Measurements from ENCODE around the gene SPACA4. TPM values are rescaled to one million over a fixed set of nuclear protein-coding genes. Genes with fewer than 3 reads are reported as not detected.
A peak's percentile ranks its signal among the peaks of the same experiment; 100 is the strongest.

SPACA4 gene
- total and polyA plus RNA-seq, 4 donors, result 0.18 TPM; not detected in 3

GRCh38 chr19:48633148-48634035, 26.9 kb downstream of the SPACA4 start:
- peak overlapping the region in 1 of 2 donors; percentile 20 for H3K27ac ChIP-seq (ENCODE audit: low read depth in 1 of 2, low read length in 2 of 2)
- DNase-seq (no peak), ATAC-seq (ENCODE audit: low FRiP score) (no peak)
- H3K4me1 ChIP-seq (ENCODE audit: control insufficient read depth in 1 of 2, insufficient read depth in 2 of 2, low read length in 2 of 2), result no peaks in the 10 kb centered on the region
- no peaks in the 10 kb centered on the region for H3K36me3 ChIP-seq (ENCODE audit: control insufficient read depth in 1 of 2, insufficient read depth in 2 of 2, low read length in 1 of 2)
- WGBS, 2 donors, result 70 to 71% methylated on average over 22 of the region's 22 CpGs
- H3K4me3 ChIP-seq (ENCODE audit: low read length in 2 of 2), result no peak overlapping the region
- no peaks in the 10 kb centered on the region for H3K27me3 ChIP-seq (ENCODE audit: control insufficient read depth in 1 of 2, insufficient read depth in 2 of 2, low read length in 1 of 2)
- intact Hi-C loops (cut with DNase I), result loop anchor here in 1 of 2 donors (10.0 kb wide), 1 partner anchor 1359 kb away; the partner anchor contains the start of gene INAFM1
- H3K9me3 ChIP-seq (ENCODE audit: control insufficient read depth, low read length), result no peaks in the 10 kb centered on the region

GRCh38 chr19:48634036-48634342, 27.4 kb downstream of the SPACA4 start:
- 39 to 43% methylated on average over 7 of the region's 7 CpGs for WGBS, 2 donors
- no peaks in the 10 kb centered on the region for H3K4me1 ChIP-seq (ENCODE audit: control insufficient read depth in 1 of 2, insufficient read depth in 2 of 2, low read length in 2 of 2)
- intact Hi-C loops (cut with DNase I), result loop anchor here in 1 of 2 donors (10.0 kb wide), 1 partner anchor 1359 kb away; the partner anchor contains the start of gene INAFM1

GRCh38 chr19:48634424-48635262, 28.1 kb downstream of the SPACA4 start:
- ATAC-seq (ENCODE audit: low FRiP score) (peak; percentile 73), DNase-seq (peak; percentile 98)
- Histone ChIP-seq H3K4me1 (ENCODE audit: control insufficient read depth in 1 of 2, insufficient read depth in 2 of 2, low read length in 2 of 2) (no peaks in the 10 kb centered on the region), H3K36me3 (ENCODE audit: control insufficient read depth in 1 of 2, insufficient read depth in 2 of 2, low read length in 1 of 2) (no peaks in the 10 kb centered on the region), H3K4me3 (ENCODE audit: low read length in 2 of 2) (no peak overlapping the region), H3K27me3 (ENCODE audit: control insufficient read depth in 1 of 2, insufficient read depth in 2 of 2, low read length in 1 of 2) (no peaks in the 10 kb centered on the region), H3K9me3 (ENCODE audit: control insufficient read depth, low read length) (no peaks in the 10 kb centered on the region), H3K27ac (ENCODE audit: low read depth in 1 of 2, low read length in 2 of 2) (peak overlapping the region; percentile 31 to 96)
- intact Hi-C loops (cut with DNase I), result loop anchor here in 1 of 2 donors (10.0 kb wide), 1 partner anchor 1360 kb away; the partner anchor contains the start of gene INAFM1
- 5 to 6% methylated on average over 34 to 37 of the region's 37 CpGs for WGBS, 2 donors

More at GRCh38 chr19:48634036-48634342, 27.4 kb downstream of the SPACA4 start:
- Histone ChIP-seq H3K27me3 (ENCODE audit: control insufficient read depth in 1 of 2, insufficient read depth in 2 of 2, low read length in 1 of 2) (no peaks in the 10 kb centered on the region), H3K4me3 (ENCODE audit: low read length in 2 of 2) (no peak overlapping the region), H3K9me3 (ENCODE audit: control insufficient read depth, low read length) (no peaks in the 10 kb centered on the region), H3K27ac (ENCODE audit: low read depth in 1 of 2, low read length in 2 of 2) (peak overlapping the region in 1 of 2 donors; percentile 20), H3K36me3 (ENCODE audit: control insufficient read depth in 1 of 2, insufficient read depth in 2 of 2, low read length in 1 of 2) (no peaks in the 10 kb centered on the region)
- ATAC-seq (ENCODE audit: low FRiP score), result no peak
- DNase-seq, result no peak

GRCh38 chr19:48635263-48635965, 28.9 kb downstream of the SPACA4 start:
- ATAC-seq (ENCODE audit: low FRiP score) (peak; percentile 60), DNase-seq (peak; percentile 78 to 90)
- Histone ChIP-seq H3K27me3 (ENCODE audit: control insufficient read depth in 1 of 2, insufficient read depth in 2 of 2, low read length in 1 of 2) (no peaks in the 10 kb centered on the region), H3K27ac (ENCODE audit: low read depth in 1 of 2, low read length in 2 of 2) (peak overlapping the region; percentile 31 to 96), H3K9me3 (ENCODE audit: control insufficient read depth, low read length) (no peaks in the 10 kb centered on the region), H3K4me3 (ENCODE audit: low read length in 2 of 2) (peak overlapping the region; percentile 34 to 81), H3K4me1 (ENCODE audit: control insufficient read depth in 1 of 2, insufficient read depth in 2 of 2, low read length in 2 of 2) (no peaks in the 10 kb centered on the region), H3K36me3 (ENCODE audit: control insufficient read depth in 1 of 2, insufficient read depth in 2 of 2, low read length in 1 of 2) (no peaks in the 10 kb centered on the region)
- WGBS, 2 donors, result 1% methylated on average over 43 to 67 of the region's 67 CpGs
- intact Hi-C loops (cut with DNase I), result loop anchor here in 1 of 2 donors (10.0 kb wide), 1 partner anchor 1361 kb away; the partner anchor contains the start of gene INAFM1

- DNase-seq, result peak in 1 of 2 donors; percentile 80
- no peak for ATAC-seq (ENCODE audit: low FRiP score)
These were observed 29.7 kb downstream of the SPACA4 start for GRCh38 chr19:48635966-48636858.

GRCh38 chr19:48636859-48637448, 30.4 kb downstream of the SPACA4 start, which contains the start of gene DBP:
DBP (minus strand) TSS chr19:48637379; CDS start chr19:48636994, 385 bp downstream.
- Histone ChIP-seq H3K4me3 (ENCODE audit: low read length in 2 of 2) (peak within 1 kb of the TSS; percentile 34 to 81), H3K36me3 (ENCODE audit: control insufficient read depth in 1 of 2, insufficient read depth in 2 of 2, low read length in 1 of 2) (no peaks in the 10 kb centered on the region), H3K4me1 (ENCODE audit: control insufficient read depth in 1 of 2, insufficient read depth in 2 of 2, low read length in 2 of 2) (no peaks in the 10 kb centered on the region), H3K27ac (ENCODE audit: low read depth in 1 of 2, low read length in 2 of 2) (peak within 1 kb of the TSS; percentile 83 to 93), H3K27me3 (ENCODE audit: control insufficient read depth in 1 of 2, insufficient read depth in 2 of 2, low read length in 1 of 2) (no peaks in the 10 kb centered on the region), H3K9me3 (ENCODE audit: control insufficient read depth, low read length) (no peaks in the 10 kb centered on the region)
- 0 to 1% methylated on average over 40 of the region's 40 CpGs for WGBS, 2 donors
- intact Hi-C loops (cut with DNase I), result loop anchor here in 1 of 2 donors (10.0 kb wide), 1 partner anchor 1362 kb away; the partner anchor contains the start of gene INAFM1
- peak in 1 of 2 donors; percentile 79 for DNase-seq
- ATAC-seq (ENCODE audit: low FRiP score), result peak; percentile 23

More at GRCh38 chr19:48635966-48636858, 29.7 kb downstream of the SPACA4 start:
- Histone ChIP-seq H3K4me1 (ENCODE audit: control insufficient read depth in 1 of 2, insufficient read depth in 2 of 2, low read length in 2 of 2) (no peaks in the 10 kb centered on the region), H3K27me3 (ENCODE audit: control insufficient read depth in 1 of 2, insufficient read depth in 2 of 2, low read length in 1 of 2) (no peaks in the 10 kb centered on the region), H3K9me3 (ENCODE audit: control insufficient read depth, low read length) (no peaks in the 10 kb centered on the region), H3K4me3 (ENCODE audit: low read length in 2 of 2) (peak overlapping the region; percentile 34 to 81), H3K36me3 (ENCODE audit: control insufficient read depth in 1 of 2, insufficient read depth in 2 of 2, low read length in 1 of 2) (no peaks in the 10 kb centered on the region), H3K27ac (ENCODE audit: low read depth in 1 of 2, low read length in 2 of 2) (peak overlapping the region in 1 of 2 donors; percentile 65)
- 1 to 2% methylated on average over 34 to 35 of the region's 35 CpGs for WGBS, 2 donors
- intact Hi-C loops (cut with DNase I), result loop anchor here in 1 of 2 donors (10.0 kb wide), 1 partner anchor 1361 kb away; the partner anchor contains the start of gene INAFM1

GRCh38 chr19:48637449-48637947, 31.0 kb downstream of the SPACA4 start:
- Histone ChIP-seq H3K27ac (ENCODE audit: low read depth in 1 of 2, low read length in 2 of 2) (peak overlapping the region; percentile 83 to 93), H3K9me3 (ENCODE audit: control insufficient read depth, low read length) (no peaks in the 10 kb centered on the region), H3K4me3 (ENCODE audit: low read length in 2 of 2) (peak overlapping the region; percentile 20 to 43), H3K4me1 (ENCODE audit: control insufficient read depth in 1 of 2, insufficient read depth in 2 of 2, low read length in 2 of 2) (no peaks in the 10 kb centered on the region), H3K36me3 (ENCODE audit: control insufficient read depth in 1 of 2, insufficient read depth in 2 of 2, low read length in 1 of 2) (no peaks in the 10 kb centered on the region), H3K27me3 (ENCODE audit: control insufficient read depth in 1 of 2, insufficient read depth in 2 of 2, low read length in 1 of 2) (no peaks in the 10 kb centered on the region)
- 0 to 1% methylated on average over 33 to 38 of the region's 38 CpGs for WGBS, 2 donors
- intact Hi-C loops (cut with DNase I), result loop anchor here in 1 of 2 donors (10.0 kb wide), 1 partner anchor 1363 kb away; the partner anchor contains the start of gene INAFM1
- DNase-seq, result peak; percentile 99 to 100
- peak; percentile 92 for ATAC-seq (ENCODE audit: low FRiP score)
